GOT3 (cell line): Measurements from ENCODE around the gene TRIP10.
A peak's percentile ranks its signal among the peaks of the same experiment; 100 is the strongest.
"Not testable (repeated sequence)": the region's sequence is repeated elsewhere in the genome, so short reads cannot be mapped to it uniquely, and the experiment has no call there.

Experiments
- DNase-seq: peaks from one replicate; lab custom pipeline; 2025; ENCODE audit warnings: mixed read lengths; lab: John Stamatoyannopoulos, UW

The TRIP10 gene

DNA sequence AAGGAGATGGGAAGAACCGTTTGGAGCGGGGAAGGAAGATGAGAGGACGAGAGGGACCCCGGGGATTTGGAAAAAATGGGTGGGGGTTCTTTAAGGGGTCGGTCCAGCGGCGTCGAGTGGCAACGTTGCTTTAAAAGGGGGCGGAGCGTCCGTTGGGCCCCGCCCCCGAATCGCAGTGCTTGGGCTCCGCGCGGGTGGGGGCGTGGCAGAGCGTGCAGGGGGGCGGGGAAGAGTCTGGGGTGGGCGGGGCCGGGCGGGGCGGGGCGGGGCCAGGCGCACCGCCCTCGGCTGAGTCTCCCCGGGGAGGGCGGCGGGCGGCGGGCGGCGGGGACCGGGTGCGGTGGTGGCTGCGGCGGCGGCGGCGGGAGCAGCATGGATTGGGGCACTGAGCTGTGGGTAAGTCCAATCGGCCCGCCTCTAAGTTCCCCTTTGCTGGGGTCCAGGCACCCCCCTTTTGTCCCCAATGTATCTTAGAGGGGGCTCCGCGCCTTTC lies at the start of gene TRIP10:
TRIP10 (plus strand) TSS at position 291 of the 493 bp plus-strand sequence; CDS start at position 373, 82 bp downstream.
- peak; percentile 32 for DNase-seq

DNA sequence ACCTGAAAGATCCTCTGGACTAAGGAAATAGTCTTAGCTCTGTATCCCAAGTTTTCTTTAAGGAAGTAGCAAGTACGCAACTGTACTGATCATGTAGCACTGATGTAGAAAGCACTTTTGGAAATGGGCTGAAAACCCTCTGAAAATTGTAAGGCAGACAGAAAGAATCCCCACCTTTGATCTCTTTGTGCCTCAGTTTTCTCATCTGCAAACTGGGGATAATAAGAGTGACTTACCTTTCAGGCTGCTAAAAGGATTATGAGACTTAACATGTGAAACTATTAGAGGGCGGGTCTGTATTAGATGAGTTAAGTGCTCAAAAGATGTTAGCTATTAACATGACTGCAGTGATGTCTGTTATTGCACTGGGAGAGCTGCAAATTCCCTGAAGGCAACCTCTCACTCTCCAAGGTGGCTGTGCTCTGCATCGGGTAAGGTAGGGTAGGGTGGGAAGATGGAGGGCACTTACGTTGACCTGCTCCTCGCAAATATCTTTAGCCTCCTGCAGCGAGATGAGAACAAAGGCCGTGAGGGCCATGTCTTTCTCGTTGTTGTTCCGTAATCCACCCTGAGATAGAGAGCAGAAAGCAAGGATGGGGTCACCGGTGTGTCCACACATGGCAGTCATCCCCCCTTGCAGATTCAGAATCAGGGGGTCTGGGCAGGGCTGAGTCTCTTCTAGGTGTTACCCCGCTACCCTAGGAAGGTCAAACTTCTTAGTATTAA lies 49.2 kb upstream of the TRIP10 start:
- DNase-seq = no peak

DNA sequence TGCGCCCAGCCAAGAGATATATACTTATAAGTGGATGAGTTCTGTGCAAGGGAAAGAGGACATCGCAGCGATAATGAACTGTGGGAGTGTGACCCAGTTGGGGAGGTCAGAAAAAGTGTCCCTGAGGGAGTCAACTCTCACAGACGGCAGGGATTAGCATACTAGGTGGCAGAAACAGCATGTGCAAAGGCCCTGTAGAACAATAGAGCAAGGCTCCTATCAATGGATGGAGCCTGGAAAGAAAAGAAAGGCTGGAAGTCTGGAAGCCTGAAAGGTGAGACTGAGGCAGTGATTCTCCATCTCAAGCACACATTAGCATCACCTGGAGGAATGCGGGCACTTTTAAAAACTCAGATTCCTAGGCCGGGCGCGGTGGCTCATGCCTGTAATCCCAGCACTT lies 48.1 kb upstream of the TRIP10 start:
- no peak for DNase-seq

DNA sequence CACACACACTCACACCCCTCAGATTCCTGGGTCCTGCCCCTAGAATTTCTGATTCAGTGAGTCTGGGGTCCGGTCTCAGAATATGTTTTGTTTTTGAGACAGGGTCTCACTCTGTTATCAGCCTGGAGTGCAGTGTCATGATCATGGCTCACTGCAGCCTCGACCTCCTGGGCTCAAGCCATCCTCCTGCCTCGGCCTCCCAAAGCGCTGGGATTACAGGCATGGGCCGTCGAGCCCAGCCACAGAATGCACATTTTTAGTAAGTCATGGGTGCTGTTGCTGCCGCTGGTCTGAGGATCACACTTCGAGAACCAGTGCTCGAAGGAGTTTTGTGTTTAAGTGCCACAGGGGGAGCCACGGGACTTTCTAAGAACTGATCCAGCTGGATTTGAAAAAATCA lies 47.5 kb upstream of the TRIP10 start:
- DNase-seq = no peak

DNA sequence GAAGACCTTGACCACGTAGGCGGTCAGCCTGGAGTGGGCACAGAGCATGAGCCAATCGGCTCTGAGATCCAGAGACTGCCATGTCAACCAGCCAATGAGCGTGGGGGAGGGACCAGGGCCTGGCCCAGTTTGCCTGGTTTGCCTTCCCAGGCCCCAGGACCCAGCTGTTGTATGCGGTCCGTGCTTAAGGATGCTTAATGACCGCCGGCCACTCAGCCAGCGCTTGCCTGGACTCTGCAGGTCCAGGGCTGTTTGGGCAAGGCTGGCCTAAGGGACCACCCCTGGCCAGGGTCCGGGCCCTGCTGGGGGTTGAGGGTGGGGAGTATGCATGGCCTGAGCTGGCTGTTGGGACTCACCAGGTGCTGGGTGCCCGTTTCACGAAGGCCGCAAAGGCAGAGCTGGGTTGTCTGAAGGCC lies 46.4 kb upstream of the TRIP10 start:
- no peak for DNase-seq

DNA sequence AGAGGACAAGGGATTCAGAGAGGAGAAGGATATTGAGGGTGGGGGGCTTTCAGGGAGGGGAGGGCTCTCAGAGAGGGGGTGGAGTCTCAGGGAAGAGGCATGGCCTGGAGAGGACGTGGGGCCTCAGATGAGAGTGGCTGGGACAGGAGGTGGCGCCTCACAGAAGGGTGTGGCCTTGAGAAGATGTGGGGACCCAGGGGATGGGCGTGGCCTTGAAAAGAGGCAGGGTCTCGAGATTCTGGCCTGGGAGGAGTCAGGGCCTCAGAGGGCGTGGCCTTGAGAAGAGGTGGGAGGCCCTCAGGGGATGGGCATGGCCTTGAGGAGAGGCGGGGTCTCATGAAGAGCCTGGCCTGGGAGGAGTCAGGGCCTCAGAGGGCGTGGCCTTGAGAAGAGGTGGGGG lies 45.8 kb upstream of the TRIP10 start:
- DNase-seq = no peak

- DNase-seq = no peak
Observed at GRCh38 chr19:6694147-6694815, 45.2 kb upstream of the TRIP10 start.

- DNase-seq = no peak
Observed at GRCh38 chr19:6696239-6696820, 43.1 kb upstream of the TRIP10 start.

- no peak for DNase-seq
Observed at GRCh38 chr19:6697291-6697690, 42.2 kb upstream of the TRIP10 start.

- DNase-seq = no peak
Observed at GRCh38 chr19:6699935-6700334, 39.5 kb upstream of the TRIP10 start.

DNA sequence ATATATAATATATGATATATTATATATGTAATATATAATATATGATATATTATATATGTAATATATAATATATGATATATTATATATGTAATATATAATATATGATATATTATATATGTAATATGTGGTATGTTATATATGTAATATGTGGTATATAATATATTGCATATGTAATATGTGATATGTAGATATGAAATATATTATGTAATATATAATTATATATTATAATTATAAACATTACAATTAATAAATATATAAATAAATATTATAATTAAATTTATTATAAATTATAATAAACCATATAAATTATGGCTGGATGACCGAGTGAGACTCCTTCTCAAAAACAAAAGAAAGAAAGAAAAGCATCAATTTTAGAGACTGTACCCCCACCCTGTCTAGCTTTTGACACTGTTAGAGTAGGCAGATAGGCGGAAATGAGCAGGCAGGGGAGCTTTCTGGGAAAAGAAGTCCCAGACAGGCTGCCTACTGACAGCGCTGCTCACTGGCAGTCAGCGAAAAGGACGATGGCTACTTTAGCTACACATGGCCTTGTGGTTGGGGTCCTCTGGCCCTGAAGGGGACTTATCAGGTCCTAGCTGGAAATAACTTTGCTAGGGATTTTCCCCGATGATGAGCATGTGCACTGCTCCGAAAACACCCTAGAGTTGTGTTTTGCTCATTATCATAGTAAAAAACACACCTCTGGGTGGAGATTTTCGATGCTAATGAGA lies 38.7 kb upstream of the TRIP10 start:
- DNase-seq = no peak

DNA sequence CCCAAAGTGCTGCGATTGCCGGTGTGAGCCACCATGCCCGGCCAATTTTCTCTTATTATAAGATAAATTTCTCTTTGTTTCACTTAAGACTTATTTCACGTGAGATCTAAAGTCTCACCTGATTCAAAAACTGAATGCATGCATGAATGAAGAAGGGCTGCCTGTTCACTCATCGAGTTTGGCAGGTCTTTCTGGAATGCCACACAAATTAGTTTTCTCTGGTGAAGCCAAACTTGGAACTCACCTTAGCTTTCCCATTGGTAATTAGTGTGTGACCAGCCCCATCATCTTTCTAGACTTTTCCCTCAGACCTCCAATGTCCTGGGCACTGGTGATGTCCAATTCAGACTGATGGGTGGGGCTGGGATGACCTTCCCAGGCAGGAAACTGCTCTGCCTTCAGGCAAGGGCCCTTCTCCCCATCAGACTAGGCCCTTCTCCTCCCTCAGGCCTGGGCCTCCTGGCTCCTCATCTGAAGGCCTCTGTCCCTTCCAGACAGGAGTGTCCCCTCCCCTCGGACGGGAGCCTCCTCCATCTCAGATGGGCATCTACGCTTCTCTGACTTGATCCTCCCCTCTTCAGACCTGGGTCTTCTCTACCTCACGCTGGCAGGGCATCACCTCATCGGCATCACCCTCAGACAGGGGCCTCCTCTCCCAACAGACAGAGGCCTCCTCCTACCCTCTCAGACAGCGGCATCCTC lies 33.4 kb upstream of the TRIP10 start:
- DNase-seq = no peak

GRCh38 chr19:6706633-6706958 lies 32.9 kb upstream of the TRIP10 start:
- DNase-seq = no peak

GRCh38 chr19:6707011-6707657 lies 32.3 kb upstream of the TRIP10 start:
- no peak for DNase-seq

- no peak for DNase-seq
Observed at GRCh38 chr19:6707658-6708018, 31.8 kb upstream of the TRIP10 start.

GRCh38 chr19:6708346-6708745 lies 31.1 kb upstream of the TRIP10 start:
- no peak for DNase-seq

DNA sequence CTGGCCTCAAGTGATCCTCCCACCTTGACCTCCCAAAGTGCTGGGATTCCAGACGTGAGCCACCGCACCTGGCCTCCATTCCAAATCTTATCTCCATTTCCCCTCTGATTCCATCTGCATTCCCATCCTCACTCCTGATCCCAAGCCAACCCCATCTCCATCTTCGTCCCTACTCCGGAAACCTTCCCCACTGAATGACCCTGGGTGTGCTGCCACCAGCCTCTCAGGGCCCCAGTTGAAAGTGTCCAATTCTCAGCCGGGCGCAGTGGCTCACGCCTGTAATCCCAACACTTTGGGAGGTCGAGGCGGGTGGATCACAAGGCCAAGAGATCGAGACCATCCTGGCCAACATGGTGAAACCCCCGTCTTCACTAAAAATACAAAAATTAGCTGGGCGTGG lies 30.6 kb upstream of the TRIP10 start:
- DNase-seq = not testable (repeated sequence)

- no peak for DNase-seq
Observed at GRCh38 chr19:6709549-6709948, 29.9 kb upstream of the TRIP10 start.

GRCh38 chr19:6710273-6711077 lies 29.0 kb upstream of the TRIP10 start:
- no peak for DNase-seq

DNA sequence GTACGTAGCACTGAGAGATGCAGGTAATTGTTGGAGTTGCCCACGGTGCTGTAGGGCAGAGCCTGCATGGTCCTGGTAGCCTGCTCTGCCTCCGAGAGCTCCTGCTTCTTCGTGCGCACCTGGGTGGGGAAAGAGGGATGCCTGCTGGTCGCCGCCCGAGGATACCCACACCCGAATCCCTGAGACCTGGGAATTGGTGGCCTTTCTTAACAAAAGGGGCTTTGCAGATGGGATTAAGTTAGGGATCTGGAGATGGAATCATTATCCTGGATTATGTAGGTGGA lies 28.5 kb upstream of the TRIP10 start:
- DNase-seq = no peak

DNA sequence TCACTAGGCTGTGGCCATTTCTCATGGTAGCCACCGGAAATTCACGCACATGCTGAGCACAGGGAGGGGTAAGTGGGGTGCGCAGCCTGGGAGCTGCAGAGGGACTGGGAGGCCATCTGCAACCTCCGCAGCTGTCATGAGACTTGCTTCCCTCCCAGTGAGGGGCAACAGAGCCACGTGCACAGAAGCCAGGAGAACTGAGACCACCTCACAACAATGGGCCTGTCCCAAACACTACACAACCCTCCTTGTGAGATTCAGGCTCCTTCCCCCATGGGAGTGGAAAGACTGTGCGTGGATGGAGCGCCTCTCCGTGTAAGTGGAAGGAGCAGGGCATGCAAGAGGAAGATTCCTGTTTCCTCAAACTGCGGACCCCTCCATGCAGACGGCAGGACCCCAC lies 27.9 kb upstream of the TRIP10 start:
- DNase-seq = no peak
